Measurements from ENCODE around the gene CTNNA2. TPM values are rescaled to one million over a fixed set of nuclear protein-coding genes. Genes with fewer than 3 reads are reported as not detected.

Gene CTNNA2
- total RNA-seq, 1 experiment from 2014 or later, result not detected

GRCh38 chr2:79670198-79670597 is 157.3 kb downstream of the CTNNA2 start:
- no peaks in the 10 kb centered on the region for H4K20me1 ChIP-seq (ENCODE audit: insufficient read depth)
- intact Hi-C loops (cut with micrococcal nuclease; ENCODE audit: unreplicated experiment), result no loop called here
- BruUV-seq (replicated peaks), result no TSS peak
- H3K4me1 ChIP-seq (replicated peaks; ENCODE audit: insufficient read depth), result no peaks in the 10 kb centered on the region
- no peaks in the 10 kb centered on the region for H3K9me3 ChIP-seq (ENCODE audit: insufficient read depth, low read depth)
- H3K4me2 ChIP-seq, result no peak overlapping the region
- CTCF ChIA-PET, result no interaction called here
- POLR2A ChIA-PET (ENCODE audit: unreplicated experiment), result no interaction called here
- H3K79me2 ChIP-seq (ENCODE audit: low read depth), result no peaks in the 10 kb centered on the region
- H3K36me3 ChIP-seq (ENCODE audit: low read depth), result no peaks in the 10 kb centered on the region
- no peak overlapping the region for H2AFZ ChIP-seq
- H3K9me2 ChIP-seq (ENCODE audit: insufficient read depth), result no peaks in the 10 kb centered on the region
- peaks cover 22% of the 10 kb centered on the region; the same call in 1 of the 2 replicates for H3K27me3 ChIP-seq (ENCODE audit: insufficient read depth, low read depth)
- H3K27ac ChIP-seq, result no peak overlapping the region
- no peak for DNase-seq
- TF ChIP-seq CTCF (conservative IDR thresholded peaks at IDR 0.05), result no peak
- no peak for TF ChIP-seq EZH2 (IDR thresholded peaks at IDR 0.05; ENCODE audit: low read depth)
- H3K4me3 ChIP-seq, result no peak overlapping the region
- H3F3A ChIP-seq (ENCODE audit: insufficient read depth, low read depth), result no peaks in the 10 kb centered on the region

GRCh38 chr2:79686884-79687283 is 174.0 kb downstream of the CTNNA2 start:
- DNase-seq, result no peak
- Histone ChIP-seq H3K27ac (no peak overlapping the region), H3K4me2 (no peak overlapping the region), H3F3A (ENCODE audit: insufficient read depth, low read depth) (no peaks in the 10 kb centered on the region), H3K36me3 (ENCODE audit: low read depth) (no peaks in the 10 kb centered on the region), H4K20me1 (ENCODE audit: insufficient read depth) (no peaks in the 10 kb centered on the region), H3K4me1 (replicated peaks; ENCODE audit: insufficient read depth) (no peaks in the 10 kb centered on the region), H3K79me2 (ENCODE audit: low read depth) (no peaks in the 10 kb centered on the region), H3K9me3 (ENCODE audit: insufficient read depth, low read depth) (no peaks in the 10 kb centered on the region), H3K27me3 (ENCODE audit: insufficient read depth, low read depth) (peaks cover under 1% of the 10 kb centered on the region; the same call in 1 of the 2 replicates), H3K4me3 (no peak overlapping the region), H3K9me2 (ENCODE audit: insufficient read depth) (no peaks in the 10 kb centered on the region), H2AFZ (no peak overlapping the region)
- TF ChIP-seq EZH2 (IDR thresholded peaks at IDR 0.05; ENCODE audit: low read depth) (no peak), CTCF (conservative IDR thresholded peaks at IDR 0.05) (no peak)
- BruUV-seq (replicated peaks), result no TSS peak
- ChIA-PET POLR2A (ENCODE audit: unreplicated experiment) (no interaction called here), CTCF (no interaction called here)
- intact Hi-C loops (cut with micrococcal nuclease; ENCODE audit: unreplicated experiment), result no loop called here

- Histone ChIP-seq H2AFZ (no peak overlapping the region), H3F3A (ENCODE audit: insufficient read depth, low read depth) (no peaks in the 10 kb centered on the region), H3K9me2 (ENCODE audit: insufficient read depth) (no peaks in the 10 kb centered on the region), H4K20me1 (ENCODE audit: insufficient read depth) (no peaks in the 10 kb centered on the region), H3K4me1 (replicated peaks; ENCODE audit: insufficient read depth) (no peaks in the 10 kb centered on the region), H3K36me3 (ENCODE audit: low read depth) (no peaks in the 10 kb centered on the region), H3K4me2 (no peak overlapping the region), H3K4me3 (no peak overlapping the region), H3K9me3 (ENCODE audit: insufficient read depth, low read depth) (no peaks in the 10 kb centered on the region), H3K27me3 (ENCODE audit: insufficient read depth, low read depth) (no peaks in the 10 kb centered on the region), H3K79me2 (ENCODE audit: low read depth) (no peaks in the 10 kb centered on the region), H3K27ac (no peak overlapping the region)
- POLR2A ChIA-PET (ENCODE audit: unreplicated experiment), result no interaction called here
- no peak for DNase-seq
- intact Hi-C loops (cut with micrococcal nuclease; ENCODE audit: unreplicated experiment), result no loop called here
- no TSS peak for BruUV-seq (replicated peaks)
- CTCF ChIA-PET, result no interaction called here
- no peak for TF ChIP-seq EZH2 (IDR thresholded peaks at IDR 0.05; ENCODE audit: low read depth)
- TF ChIP-seq CTCF (conservative IDR thresholded peaks at IDR 0.05), result no peak
Observed at GRCh38 chr2:79695248-79695647, 182.4 kb downstream of the CTNNA2 start.

Measured in PC-9 (cell line).